Left lung (tissue), 10 donors: ENCODE measurements around the gene HEBP2. TPM values are rescaled to one million over a fixed set of nuclear protein-coding genes. Genes with fewer than 3 reads are reported as not detected.
A peak's percentile ranks its signal among the peaks of the same experiment; 100 is the strongest.

Experiments
- ATAC-seq: fragments of 200-7000 bp; cut with Tn5 transposase; one replicate; pipeline ENCODE4 v1.9.1; 2020; ENCODE audit warnings: moderate library complexity
- DNase-seq, 4 donors: peaks; one replicate each; pipeline ENCODE4 v3.0.0-alpha.2; 2013 to 2020
- H3K27ac ChIP-seq, 2 donors: fragments of 200-600 bp; sonication (generic) in 1 of 2; one replicate each; pipeline versions ENCODE4 v1.5.0 to v1.8.0; 2020 to 2021
- H3K27me3 ChIP-seq, 2 donors: fragments of 200-600 bp; sonication (generic) in 1 of 2; one replicate each; pipeline versions ENCODE4 v1.5.0 to v1.8.0; 2020 to 2021
- H3K36me3 ChIP-seq, 2 donors: fragments of 200-600 bp; sonication (generic) in 1 of 2; one replicate each; pipeline versions ENCODE4 v1.5.0 to v1.8.0; 2020 to 2021
- H3K4me1 ChIP-seq, 2 donors: fragments of 200-600 bp; one replicate each; pipeline ENCODE4 v1.8.0; 2021
- H3K4me3 ChIP-seq, 2 donors: fragments of 200-600 bp; sonication (generic) in 1 of 2; one replicate each; pipeline versions ENCODE4 v1.5.0 to v1.8.0; 2020 to 2021; ENCODE audit warnings: mild to moderate bottlenecking in 1 of 2
- H3K9me3 ChIP-seq, 2 donors: fragments of 200-600 bp; sonication (generic) in 1 of 2; one replicate each; pipeline versions ENCODE4 v1.5.0 to v1.8.0; 2020 to 2021
- CTCF ChIP-seq, 2 donors: fragments of 200-600 bp; sonication (generic) in 1 of 2; IDR thresholded peaks; one replicate each; pipeline versions ENCODE4 v1.5.0 to v1.8.0; 2021; ENCODE audit warnings: antibody characterized with exemption in 2 of 2
- intact Hi-C, 2 donors: fragments of 100-400 bp; cut with DNase I; formaldehyde crosslinking; loops; one replicate each; pipeline versions ENCODE4 v1.11.2 to v1.14.2; 2022
- polyA plus RNA-seq, 6 donors: library from polyadenylated mRNA; unstranded; fragments of 120-200 nt; gene quantifications; one replicate each; pipeline ENCODE4 v1.2.1, GENCODE V29; 2013; ENCODE audit not compliant: insufficient read length in 6 of 6
- total RNA-seq, 2 donors: library from RNA; stranded (reverse); fragmentation: NEBNext Ultra II Directional; extraction: Animal tissue kit (Norgen Biotek cat#: 25700); gene quantifications; one replicate each; pipeline ENCODE4 v1.2.1, GENCODE V29; 2021
- donor health status: DM: no; HTN: yes; CAD: no.
- donor health status: DM: no; HTN: no; CAD: no.

HEBP2 gene
- total and polyA plus RNA-seq, 8 donors = 44.2 to 54.5 (median 49.4) TPM

- no peak for DNase-seq
- Histone ChIP-seq H3K27me3 (no peaks in the 10 kb centered on the region), H3K9me3 (no peaks in the 10 kb centered on the region), H3K36me3 (peaks cover 0 to 88% of the 10 kb centered on the region in 2 donors), H3K4me1 (peaks cover 0 to 26% of the 10 kb centered on the region in 2 donors), H3K27ac (no peak overlapping the region), H3K4me3 (no peak overlapping the region)
- ATAC-seq = peak; percentile 33
- TF ChIP-seq CTCF (IDR thresholded peaks at IDR 0.05) = no peak
- intact Hi-C loops = no loop called here
Observed at GRCh38 chr6:138410972-138411880, 7.2 kb downstream of the HEBP2 start.

- ATAC-seq (no peak), DNase-seq (no peak)
- no peaks in the 10 kb centered on the region for H3K9me3 ChIP-seq
- H3K27ac ChIP-seq = no peak overlapping the region
- no peak overlapping the region for H3K4me3 ChIP-seq
- H3K27me3 ChIP-seq = no peaks in the 10 kb centered on the region
- no peak for TF ChIP-seq CTCF (IDR thresholded peaks at IDR 0.05)
- H3K4me1 ChIP-seq = peaks cover 0 to 16% of the 10 kb centered on the region in 2 donors
- intact Hi-C loops = no loop called here
- H3K36me3 ChIP-seq = peaks cover 0 to 80% of the 10 kb centered on the region in 2 donors
Observed at GRCh38 chr6:138415125-138415524, 11.1 kb downstream of the HEBP2 start.

- no peak overlapping the region for H3K4me3 ChIP-seq
Observed at GRCh38 chr6:138416206-138416605, 12.2 kb downstream of the HEBP2 start.

DNA sequence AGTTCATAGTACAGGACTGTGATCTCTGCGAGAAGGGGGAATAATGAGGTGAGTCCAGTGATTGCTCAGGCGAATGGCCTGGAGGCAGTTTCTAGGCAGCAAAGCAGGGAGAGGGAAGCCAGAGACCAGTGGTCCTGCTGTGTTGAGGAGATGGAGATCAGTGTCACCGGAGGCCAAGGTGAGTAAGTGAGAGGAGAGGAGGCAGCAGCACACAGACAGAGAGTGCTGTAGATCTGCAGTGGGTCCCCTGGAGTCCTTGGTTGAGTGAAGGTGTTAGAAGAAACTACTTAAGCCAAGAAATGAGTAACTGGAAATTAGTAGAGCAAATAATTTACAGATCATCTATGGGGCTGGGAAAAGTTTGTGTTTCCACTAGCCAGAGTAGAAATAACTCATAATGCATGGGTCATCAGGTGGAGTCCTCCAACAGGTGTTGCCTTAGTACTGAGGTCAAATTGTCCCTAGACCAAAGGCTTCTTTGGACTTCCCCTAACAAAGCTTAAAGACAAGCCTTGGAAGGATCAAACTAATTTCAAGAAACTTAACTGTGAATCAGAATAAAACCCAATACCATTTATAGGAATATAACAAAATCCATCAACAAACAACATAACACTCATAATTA lies 13.6 kb downstream of the HEBP2 start:
- TF ChIP-seq CTCF (IDR thresholded peaks at IDR 0.05) = no peak

More at GRCh38 chr6:138416206-138416605, 12.2 kb downstream of the HEBP2 start:
- ATAC-seq (no peak), DNase-seq (no peak)
- peaks cover 0 to 80% of the 10 kb centered on the region in 2 donors for H3K36me3 ChIP-seq
- intact Hi-C loops = no loop called here
- peaks cover 0 to 5% of the 10 kb centered on the region in 2 donors for H3K4me1 ChIP-seq
- no peak for TF ChIP-seq CTCF (IDR thresholded peaks at IDR 0.05)
- no peaks in the 10 kb centered on the region for H3K9me3 ChIP-seq
- H3K27me3 ChIP-seq = no peaks in the 10 kb centered on the region
- no peak overlapping the region for H3K27ac ChIP-seq

GRCh38 chr6:138418118-138418742 lies 14.2 kb downstream of the HEBP2 start:
- DNase-seq = no peak
- H3K27ac ChIP-seq = no peak overlapping the region
- no peak for ATAC-seq
- no peaks in the 10 kb centered on the region for H3K27me3 ChIP-seq
- peaks cover 0 to 60% of the 10 kb centered on the region in 2 donors for H3K36me3 ChIP-seq
- H3K9me3 ChIP-seq = no peaks in the 10 kb centered on the region
- no peak for TF ChIP-seq CTCF (IDR thresholded peaks at IDR 0.05)
- peaks cover 0 to 10% of the 10 kb centered on the region in 2 donors for H3K4me1 ChIP-seq
- H3K4me3 ChIP-seq = no peak overlapping the region
- intact Hi-C loops = no loop called here

More for the DNA sequence above, 13.6 kb downstream of the HEBP2 start:
- Histone ChIP-seq H3K4me3 (no peak overlapping the region), H3K27me3 (no peaks in the 10 kb centered on the region), H3K36me3 (peaks cover 0 to 66% of the 10 kb centered on the region in 2 donors), H3K9me3 (no peaks in the 10 kb centered on the region), H3K27ac (no peak overlapping the region), H3K4me1 (peaks cover 0 to 4% of the 10 kb centered on the region in 2 donors)
- intact Hi-C loops = no loop called here
- DNase-seq (no peak), ATAC-seq (no peak)
